Vagina (tissue), 2 donors: ENCODE results near the gene MEF2A.

Source experiments
- POLR2A ChIP-seq, 2 donors: fragments of 450-650 bp; IDR thresholded peaks; one replicate each; pipeline ENCODE4 v1.6.1; 2017; ENCODE audit warnings: antibody characterized with exemption in 2 of 2, mild to moderate bottlenecking in 2 of 2, moderate library complexity in 2 of 2
- POLR2AphosphoS5 ChIP-seq, 2 donors: sonication (generic); formaldehyde crosslinking; IDR thresholded peaks; one replicate each; pipeline ENCODE4 v1.9.0; 2017; ENCODE audit warnings: antibody characterized with exemption in 2 of 2, mild to moderate bottlenecking in 2 of 2, low read depth in 1 of 2; ENCODE audit not compliant: insufficient read depth in 1 of 2
- TF ChIP-seq, protein P1 (sequence below), 3 experiments: fragments of 450-650 bp in 2 of 3; fragments of 200-600 bp in 1 of 3; sonication (generic) in 1 of 3; IDR thresholded peaks; one replicate each; pipeline ENCODE4 v1.5.1; 2017 to 2019; ENCODE audit warnings: antibody characterized with exemption in 3 of 3, mild to moderate bottlenecking in 2 of 3, moderate library complexity in 2 of 3

DNA sequence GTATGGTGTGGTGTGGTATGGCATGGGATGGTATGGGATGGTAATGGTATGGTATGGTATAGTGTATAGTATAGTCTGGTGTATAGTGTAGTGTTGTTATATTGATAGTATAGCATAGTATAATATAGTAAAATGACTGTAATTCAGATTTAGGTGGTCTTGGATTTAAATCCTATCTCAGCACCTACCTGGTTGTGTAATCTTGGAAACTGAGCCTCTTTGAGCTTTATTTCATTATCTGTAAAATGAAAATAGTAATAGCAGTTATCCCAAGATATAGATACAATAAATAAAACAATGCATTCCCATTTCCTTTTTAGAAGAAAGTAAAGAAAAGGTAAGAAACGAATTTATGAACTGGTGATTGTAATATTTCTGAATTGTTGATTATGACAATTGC is 27.5 kb upstream of the MEF2A start:
- TF ChIP-seq POLR2AphosphoS5 (IDR thresholded peaks at IDR 0.05; ENCODE audit: insufficient read depth in 1 of 2, low read depth in 1 of 2) = no peak
- TF ChIP-seq, protein P1, sequence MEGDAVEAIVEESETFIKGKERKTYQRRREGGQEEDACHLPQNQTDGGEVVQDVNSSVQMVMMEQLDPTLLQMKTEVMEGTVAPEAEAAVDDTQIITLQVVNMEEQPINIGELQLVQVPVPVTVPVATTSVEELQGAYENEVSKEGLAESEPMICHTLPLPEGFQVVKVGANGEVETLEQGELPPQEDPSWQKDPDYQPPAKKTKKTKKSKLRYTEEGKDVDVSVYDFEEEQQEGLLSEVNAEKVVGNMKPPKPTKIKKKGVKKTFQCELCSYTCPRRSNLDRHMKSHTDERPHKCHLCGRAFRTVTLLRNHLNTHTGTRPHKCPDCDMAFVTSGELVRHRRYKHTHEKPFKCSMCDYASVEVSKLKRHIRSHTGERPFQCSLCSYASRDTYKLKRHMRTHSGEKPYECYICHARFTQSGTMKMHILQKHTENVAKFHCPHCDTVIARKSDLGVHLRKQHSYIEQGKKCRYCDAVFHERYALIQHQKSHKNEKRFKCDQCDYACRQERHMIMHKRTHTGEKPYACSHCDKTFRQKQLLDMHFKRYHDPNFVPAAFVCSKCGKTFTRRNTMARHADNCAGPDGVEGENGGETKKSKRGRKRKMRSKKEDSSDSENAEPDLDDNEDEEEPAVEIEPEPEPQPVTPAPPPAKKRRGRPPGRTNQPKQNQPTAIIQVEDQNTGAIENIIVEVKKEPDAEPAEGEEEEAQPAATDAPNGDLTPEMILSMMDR (IDR thresholded peaks at IDR 0.05) = no peak
- no peak for TF ChIP-seq POLR2A (IDR thresholded peaks at IDR 0.05)
